HL-60/S4 (cell line): Measurements from ENCODE around the gene PCIF1.
"Not testable (repeated sequence)": the region's sequence is repeated elsewhere in the genome, so short reads cannot be mapped to it uniquely, and the experiment has no call there.

ENCODE experiments used
- in situ Hi-C: fragments of 300-500 bp; cut with MboI; formaldehyde crosslinking; loops from 2 replicates; pipeline ENCODE4 v1.14.3; 2022; ENCODE audit warnings: low sequenced_read_pairs

The PCIF1 gene

DNA sequence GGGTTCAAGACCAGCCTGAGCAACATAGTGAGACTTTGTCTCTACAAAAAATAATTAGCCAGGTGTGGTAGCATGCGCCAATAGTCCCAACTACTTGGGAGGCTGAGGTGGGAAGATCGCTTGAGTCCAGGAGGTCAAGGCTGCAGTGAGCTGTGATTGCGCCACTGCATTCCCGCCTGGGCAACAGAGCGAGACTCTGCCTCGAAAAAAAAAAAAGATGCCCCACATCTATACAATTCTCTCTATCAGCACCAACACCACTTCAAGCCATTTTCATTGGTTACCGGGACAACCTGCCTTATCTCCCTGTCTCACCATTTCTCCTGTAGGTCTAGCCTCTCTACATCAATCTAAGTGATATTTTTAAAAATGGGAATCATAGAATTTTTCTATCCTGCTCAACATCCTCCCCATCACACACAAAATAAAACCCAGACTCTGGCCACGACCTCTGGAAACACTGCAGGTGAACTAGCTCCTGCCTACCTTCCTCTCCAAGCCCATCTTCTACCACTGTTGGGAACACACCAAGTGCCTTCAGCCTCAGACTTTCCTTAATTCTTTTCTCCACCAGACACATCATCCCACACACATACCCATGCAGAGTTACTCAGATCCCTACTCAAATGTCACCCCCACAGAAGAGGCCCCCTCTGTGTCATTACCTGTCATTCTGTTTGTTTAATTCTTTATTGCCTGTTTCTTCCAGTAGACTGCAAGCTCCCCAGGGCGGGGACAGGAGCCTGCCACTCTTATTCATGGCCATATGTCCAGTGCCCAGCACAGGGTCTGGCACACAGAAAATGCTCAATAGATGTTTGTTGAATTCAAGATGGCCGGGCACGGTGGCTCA is 12.9 kb upstream of the PCIF1 start:
- in situ Hi-C loops, result no loop called here

DNA sequence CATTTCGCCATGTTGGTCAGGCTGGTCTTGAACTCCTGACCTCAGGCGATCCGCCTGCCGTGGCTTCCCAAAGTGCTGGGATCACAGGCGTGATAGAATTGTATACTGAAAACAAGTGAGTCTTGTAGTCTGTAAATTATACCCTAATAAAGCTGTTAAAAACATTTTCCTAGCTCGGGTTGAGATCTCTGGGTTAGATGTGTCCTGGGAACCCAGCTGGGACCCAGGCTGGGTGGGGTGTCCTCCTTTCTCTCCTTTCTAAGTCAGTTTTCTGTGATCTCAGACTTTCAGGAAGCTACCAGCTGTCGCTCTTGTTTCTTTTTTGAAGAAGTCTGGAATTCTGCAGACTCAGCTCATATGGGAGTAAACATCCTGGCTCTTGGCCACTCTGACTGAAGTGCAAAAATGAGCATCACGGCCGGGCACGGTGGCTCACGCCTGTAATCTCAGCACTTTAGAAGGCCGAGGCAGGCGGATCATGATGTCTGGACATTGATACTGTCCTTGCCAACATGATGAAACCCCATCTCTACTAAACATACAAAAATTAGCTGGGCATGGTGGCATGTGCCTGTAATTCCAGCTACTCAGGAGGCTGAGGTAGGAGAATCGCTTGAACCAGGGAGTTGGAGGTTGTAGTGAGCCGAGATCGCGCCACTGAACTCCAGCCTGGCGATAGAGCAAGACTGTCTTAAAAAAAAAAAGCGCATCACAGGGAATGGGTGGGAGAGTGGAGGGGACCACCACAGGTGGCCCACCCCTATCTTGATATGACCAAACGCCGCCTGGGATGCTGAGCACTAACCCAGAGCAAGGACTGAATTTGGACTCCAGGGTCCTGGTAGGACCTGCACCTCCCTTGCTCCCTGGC is 9.9 kb upstream of the PCIF1 start:
- in situ Hi-C loops, result no loop called here

DNA sequence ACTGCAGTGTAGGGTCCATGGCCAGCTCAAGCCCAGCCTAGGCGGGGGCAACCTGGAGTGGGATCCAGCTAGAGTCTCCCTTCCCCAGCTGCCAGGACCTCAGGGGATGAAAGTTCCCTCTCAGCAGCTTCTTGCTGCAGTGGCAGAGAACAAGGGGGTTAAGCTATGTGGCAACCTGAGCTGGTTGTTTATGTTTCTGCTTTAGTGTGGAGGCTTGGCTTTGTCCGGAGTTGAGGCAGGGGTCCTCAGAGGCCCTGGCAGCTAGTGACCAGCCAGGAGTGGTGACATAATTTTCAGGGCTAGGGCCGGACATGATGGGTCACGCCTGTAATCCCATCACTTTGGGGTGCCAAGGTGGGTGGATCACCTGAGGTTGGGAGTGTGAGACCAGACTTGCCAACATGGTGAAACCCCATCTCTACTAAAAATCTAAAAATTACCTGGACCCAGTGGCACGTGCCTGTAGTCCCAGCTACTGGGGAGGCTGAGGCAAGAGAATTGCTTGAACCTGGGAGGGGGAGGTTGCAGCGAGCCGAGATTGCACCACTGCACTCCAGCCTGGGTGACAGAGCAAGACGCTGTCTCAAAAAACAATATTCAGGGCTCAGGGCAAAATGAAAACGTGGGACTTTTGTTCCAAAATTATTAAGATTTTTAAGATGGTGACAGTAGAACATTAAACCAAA is 8.5 kb upstream of the PCIF1 start:
- in situ Hi-C loops, result no loop called here

- in situ Hi-C loops, result no loop called here
These were observed 7.8 kb upstream of the PCIF1 start for GRCh38 chr20:45926731-45927070.

DNA sequence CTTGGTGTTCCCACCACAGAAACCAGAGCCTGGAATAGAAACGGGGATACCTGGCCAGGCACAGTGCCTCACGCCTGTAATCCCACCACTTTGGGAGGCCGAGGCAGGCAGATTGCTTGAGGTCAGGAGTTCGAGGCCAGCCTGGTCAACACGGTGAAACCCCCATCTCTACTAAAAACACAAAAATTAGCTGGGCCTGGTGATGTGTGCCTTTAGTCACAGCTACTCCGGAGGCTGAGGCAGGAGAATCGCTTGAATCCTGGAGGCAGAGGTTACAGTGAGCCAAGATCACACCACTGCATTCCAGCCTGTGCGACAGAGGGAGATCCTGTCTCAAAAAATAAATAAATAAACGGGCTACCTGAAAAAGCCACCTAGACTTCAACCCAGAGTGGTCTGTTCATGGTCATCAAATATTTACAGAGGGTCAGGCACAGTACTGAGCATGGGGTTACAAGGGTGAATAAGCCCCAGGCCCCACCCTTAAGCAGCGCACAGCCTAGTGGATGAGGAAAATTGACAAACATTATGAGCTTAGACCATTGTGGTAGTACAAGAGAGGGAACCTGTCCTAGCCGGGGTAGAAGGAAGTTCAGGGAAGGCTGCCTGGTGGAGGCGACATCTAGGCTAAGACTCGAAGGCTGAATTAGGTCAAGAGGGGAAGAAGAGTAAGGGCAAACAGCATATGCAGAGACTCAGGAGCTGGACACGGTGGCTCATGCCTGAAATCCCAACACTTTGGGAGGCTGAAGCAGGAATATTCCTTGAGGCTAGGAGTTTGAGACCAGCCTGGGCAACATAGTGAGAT is 7.2 kb upstream of the PCIF1 start:
- in situ Hi-C loops, result no loop called here

DNA sequence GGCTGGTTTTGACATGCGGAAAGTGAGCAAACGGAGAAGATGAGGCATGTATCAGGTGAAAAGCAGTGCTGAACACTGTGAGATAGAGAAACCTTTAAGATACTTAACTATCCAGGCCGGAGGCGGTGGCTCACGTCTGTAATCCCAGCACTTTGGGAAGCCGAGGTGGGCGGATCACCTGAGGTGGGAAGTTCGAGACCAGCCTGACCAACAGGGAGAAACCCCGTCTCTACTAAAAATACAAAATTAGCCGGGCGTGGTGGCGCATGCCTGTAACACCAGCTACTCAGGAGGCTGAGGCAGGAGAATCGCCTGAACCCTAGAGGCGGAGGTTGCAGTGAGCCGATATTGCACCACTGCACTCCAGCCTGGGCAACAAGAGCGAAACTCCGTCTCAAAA is 2.8 kb upstream of the PCIF1 start:
- in situ Hi-C loops, result not testable (repeated sequence)

GRCh38 chr20:45933266-45934045 is 1.0 kb upstream of the PCIF1 start:
- in situ Hi-C loops, result no loop called here

GRCh38 chr20:45934046-45934585 is 367 bp upstream of the PCIF1 start:
- in situ Hi-C loops, result no loop called here

DNA sequence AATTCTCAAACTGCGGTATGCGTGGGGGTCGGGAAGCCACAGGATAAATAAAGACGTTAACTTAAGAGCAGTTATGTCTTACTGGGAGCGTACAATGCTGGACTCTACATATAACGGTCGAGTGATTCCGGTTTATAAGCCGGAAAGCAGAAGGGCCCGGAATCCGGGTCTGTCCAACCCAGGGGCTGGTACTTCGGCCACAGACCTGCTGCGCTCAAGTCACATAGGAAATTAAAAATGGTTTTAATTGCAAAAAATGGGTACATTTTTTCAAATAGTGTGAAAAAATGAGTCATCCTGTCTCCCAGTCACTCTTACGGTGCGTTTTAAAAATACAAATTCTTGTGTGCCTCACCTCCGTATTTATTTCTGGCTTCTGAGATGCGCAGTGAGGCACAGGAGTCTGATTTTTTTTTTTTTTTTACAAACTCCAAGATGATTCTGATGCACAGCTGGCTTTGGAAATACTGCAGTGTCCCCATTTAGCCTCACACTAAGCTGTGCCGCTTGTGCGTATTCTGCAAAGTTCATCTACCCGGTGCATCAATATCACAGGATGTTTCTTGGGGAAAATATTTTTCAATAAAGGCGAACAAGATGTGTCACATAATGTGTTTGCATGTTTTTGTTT is 1.0 kb downstream of the PCIF1 start:
- in situ Hi-C loops, result no loop called here

DNA sequence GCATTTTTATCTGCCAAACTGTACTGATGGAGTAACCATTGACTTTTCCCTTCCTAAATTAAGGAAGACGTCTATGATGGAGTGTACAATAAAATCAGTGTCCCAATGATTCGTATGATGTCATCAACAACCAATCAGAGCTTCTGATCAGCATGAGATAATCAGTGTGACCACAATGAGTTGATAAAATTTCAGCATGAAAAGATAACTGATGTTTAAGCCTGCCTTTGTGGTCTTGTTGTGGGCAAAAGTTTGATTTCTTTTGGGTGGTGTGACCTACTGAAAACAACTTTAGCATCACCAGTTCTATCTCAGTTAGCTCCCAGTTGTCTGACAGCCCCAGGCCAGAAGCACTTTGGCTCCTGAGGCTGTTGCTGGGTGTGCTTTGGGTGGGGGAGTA is 3.3 kb downstream of the PCIF1 start:
- in situ Hi-C loops, result no loop called here

GRCh38 chr20:45938727-45939438 is 4.4 kb downstream of the PCIF1 start:
- in situ Hi-C loops, result no loop called here

- in situ Hi-C loops, result no loop called here
These were observed 5.6 kb downstream of the PCIF1 start for GRCh38 chr20:45940053-45940452.

DNA sequence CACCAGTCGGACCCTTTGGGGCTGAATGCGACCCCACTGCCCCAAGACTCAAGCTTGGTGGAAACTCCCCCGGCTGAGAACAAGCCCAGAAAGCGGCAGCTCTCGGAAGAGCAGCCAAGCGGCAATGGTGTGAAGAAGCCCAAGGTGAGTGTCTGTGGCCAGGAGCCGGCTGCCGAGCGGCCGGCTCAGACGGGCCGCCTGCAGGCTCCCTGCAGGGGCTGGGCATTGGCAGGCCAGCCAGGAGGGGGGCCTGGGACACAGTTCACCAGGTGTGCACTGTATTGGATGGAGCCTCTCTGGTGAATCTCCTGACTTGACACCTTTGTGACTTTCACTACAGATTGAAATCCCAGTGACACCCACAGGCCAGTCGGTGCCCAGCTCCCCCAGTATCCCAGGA is 6.0 kb downstream of the PCIF1 start:
- in situ Hi-C loops, result no loop called here

- in situ Hi-C loops, result no loop called here
These were observed 9.1 kb downstream of the PCIF1 start for GRCh38 chr20:45943613-45944012.

- in situ Hi-C loops, result no loop called here
These were observed 9.9 kb downstream of the PCIF1 start for GRCh38 chr20:45944151-45944964.

DNA sequence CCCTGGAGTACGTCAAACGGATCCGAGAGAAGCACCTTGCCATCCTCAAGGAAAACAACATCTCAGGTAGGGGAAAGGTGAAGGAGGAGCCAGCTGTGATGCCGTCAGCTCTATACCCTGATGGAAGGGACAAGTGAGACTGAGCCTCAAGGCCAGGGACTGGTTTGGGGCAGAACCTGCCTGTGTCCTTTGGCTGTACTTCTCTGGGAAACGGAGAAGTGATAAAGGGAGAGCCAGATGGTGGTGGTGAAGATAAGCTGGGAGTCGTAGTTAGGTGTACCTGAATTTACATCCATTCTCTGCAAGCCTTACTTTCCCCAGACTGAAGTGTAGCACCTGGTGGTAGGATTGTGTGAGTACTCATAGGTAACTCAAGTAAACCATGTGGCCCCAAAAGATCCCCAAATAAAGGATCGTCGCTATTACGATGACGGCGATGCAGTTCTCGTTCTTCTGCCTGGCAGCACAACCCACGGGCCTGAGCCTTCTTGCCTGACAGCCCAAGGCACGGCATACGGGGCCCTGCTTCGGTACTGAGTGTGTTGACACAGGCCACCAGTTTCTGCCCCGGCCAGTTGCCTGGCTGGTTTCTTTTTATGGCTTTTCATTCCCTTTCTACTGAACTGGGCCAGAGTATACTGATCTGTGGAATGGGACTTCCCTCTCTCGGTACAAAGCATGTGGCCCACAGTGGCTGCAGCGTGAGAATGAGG is 10.6 kb downstream of the PCIF1 start:
- in situ Hi-C loops, result no loop called here

- in situ Hi-C loops, result no loop called here
These were observed 11.2 kb downstream of the PCIF1 start for GRCh38 chr20:45945678-45946148.
